NOMO-1 (cell line): ENCODE data around the gene CFAP251.

Experiments
- DNase-seq, 2 experiments: peaks; one replicate each; lab custom pipeline; 2025; ENCODE audit not compliant: unreplicated experiment in 2 of 2; lab: John Stamatoyannopoulos, UW

Gene CFAP251

DNA sequence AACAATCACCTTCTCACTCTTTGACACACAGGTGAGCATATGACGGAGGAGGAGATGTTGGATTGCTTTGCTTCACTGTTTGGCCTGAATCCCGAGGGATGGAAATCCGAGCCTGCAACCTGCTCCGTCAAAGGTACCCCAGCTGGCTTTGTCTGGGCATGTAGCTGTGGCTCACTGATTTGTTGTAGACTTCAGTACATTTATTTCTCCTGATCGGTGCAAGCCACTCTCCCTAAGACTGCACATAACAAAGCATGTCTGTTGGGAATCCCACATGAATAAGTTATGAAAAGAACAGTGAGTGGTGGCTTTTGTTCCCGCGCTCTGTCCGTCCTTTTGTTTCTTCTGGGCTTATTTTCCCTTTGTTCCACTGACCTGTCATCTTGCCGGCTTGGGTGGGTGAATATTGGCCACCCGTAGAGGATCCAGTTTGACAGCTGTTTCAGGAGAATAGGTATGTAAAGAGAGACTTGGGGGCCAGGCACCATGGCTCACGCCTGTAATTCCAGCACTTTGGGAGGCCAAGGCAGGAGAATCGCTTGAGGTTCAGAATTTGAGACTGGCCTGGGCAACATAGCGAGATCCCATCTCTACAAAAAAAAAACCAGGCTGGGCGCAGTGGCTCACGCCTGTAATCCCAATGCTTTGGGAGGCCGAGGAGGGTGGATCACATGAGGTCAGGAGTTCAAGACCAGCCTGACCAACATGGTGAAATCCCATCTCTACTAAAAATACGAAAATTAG is 83.2 kb downstream of the CFAP251 start:
- DNase-seq, result no peak

DNA sequence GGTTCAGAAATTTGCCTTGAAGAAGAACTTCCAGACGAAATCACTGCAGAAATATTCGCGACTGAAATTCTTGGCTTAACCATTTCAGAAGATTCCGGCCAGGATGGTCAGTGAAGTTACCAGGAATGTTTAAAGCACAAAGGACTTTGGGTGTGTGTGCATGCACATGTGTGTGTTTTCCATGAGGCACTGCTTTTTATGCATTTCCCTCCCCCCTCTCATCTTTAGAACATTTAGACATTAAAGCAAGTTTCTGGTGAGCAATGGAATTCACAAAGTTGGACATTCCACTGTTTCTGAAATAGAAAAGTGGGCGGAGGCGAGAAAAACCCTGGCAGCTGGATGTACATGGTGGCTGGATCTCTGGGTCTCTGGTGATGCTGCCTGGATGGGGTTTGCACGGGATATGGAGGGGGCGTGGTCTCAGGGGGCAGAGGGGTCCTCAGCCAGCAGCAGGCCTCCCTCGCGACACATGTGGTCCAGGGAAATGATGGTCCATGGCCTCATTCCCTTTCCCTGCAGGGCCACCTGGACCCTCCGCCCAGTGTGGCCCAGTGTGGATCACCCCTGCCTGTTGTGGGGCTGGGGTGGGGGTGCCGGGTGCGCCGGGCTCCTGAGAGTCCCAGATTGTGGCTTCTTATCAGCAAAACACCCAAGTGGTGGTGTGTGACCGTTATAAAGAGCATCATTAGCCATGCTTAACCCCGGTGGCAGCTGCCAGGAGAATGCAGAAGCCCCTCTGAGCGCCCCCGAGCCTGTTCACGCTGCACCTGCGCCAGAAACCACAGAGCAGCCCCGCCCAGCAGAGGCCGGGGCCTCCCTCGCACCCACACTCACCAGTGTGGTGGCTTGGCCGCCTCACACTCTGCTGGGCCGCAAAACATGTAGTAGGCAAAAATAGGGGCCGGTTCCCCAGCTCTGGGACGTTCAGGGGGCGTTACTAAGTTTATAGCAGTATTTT is 85.5 kb downstream of the CFAP251 start:
- DNase-seq, result no peak

DNA sequence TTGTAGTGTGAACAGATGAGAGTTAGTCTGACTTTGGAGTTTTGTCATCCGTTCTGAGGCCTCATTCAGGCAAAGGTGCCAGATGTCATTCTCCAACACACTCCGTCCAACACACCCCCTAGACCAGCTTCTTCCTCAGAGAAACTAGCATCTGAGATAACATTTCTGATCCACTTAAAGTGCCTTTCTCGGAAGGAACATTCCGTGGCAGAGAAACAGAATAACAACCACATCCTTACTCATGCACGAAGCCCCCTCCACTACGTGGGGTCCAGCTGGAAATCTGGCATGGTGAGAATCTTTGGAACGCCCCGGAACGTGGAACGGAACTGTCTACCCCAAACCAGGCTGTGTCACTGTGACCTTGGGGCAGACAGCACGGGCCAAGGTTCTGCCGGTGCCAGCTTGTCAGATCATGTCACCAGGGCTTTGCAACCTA is 86.3 kb downstream of the CFAP251 start:
- DNase-seq, result no peak

DNA sequence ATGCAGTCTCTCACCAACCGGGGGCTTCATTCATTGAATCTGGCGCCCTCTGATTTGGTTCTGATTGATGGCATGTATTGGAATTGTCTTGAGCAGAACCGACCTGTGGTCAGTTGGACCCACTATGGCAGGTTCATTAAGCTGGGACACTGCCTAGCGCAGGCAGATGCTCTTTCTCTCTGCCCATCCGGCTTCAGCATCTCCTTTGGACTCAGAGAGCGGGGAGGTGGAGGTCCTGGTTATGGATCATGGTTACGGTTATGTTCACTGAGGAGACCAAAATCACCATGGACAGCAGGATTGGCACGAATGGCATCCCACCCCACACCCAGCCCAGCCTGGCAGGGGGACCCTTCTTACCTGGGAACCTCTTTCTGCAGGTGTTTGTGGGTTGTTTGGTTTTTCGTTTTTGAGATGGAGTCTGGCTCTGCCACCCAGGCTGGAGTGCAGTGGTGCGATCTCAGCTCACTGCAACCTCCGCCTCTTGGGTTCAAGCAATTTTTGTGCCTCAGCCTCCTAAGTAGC is 86.9 kb downstream of the CFAP251 start:
- no peak for DNase-seq

DNA sequence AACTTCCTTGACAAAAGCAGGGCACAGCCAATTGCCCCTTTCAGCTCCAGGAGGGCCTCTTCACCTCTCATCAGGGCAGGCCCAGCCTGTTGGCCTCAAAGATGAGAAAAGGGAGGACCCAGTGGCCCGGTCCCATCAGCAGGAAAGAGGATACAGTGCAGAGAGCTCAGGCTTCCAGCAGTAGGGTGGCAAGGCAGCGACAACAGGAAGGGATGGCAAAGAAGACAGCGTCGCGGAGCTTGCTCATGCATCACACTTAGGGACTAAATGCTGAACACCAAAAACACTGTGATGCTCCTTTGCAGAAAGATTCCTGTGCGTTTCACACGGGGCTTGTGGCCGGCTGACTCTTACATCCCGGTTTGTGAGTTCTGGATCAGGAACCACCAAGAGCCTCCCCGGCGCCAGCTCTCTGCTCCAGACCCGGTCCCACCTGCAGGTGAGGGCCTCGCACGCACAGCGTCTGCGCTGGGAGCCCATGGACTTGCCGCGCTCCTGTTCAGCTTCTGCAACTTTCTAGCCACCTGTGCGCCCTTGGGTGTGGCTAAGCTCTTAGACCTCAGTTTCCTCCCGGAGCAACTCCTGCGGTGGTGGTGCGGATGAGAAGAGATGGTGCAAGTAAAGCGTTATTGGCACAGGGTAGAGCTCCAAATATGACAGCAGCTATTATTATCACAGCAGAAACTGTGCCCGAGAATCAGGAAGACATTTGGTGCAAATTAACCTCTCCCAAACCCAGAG is 88.0 kb downstream of the CFAP251 start:
- DNase-seq, result peak; percentile 18 to 40

DNA sequence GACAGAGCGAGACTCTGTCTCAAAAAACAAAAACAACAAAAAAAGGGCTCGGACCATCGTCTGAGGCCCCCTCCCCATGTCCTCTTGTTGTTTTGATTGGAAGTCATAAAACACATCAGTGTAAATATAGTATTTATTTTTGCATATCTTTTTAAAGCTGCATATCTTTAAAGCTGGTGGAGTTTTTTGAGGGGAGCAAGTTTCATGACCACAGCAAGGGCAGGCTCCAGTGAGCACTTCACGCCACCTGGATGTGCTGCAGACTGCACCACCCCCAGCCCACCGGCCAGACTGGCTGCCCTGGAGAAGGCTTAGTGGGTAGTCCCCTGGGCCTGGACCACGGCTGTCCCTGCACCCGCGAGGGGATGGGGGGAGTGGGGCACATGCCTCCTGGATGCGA is 91.3 kb downstream of the CFAP251 start:
- DNase-seq, result no peak

DNA sequence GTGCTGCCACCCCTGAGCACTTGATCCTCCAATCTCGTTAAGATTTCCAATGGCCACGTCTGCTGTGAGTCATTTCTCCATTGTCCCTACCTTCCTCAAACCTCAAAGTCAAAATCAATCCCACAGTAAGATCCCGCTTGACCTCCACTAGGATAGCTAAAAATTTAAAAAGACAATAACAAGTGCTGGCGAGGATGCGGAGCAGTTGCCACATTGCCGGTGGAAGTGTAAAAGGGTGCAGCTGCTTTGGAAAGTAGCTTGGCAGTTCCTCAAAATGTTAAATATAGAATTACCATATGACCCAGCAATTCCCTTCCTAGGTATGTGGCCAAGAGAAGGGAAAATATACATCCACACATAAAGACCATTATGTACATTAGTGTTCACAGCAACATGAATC is 93.8 kb downstream of the CFAP251 start:
- DNase-seq, result no peak

DNA sequence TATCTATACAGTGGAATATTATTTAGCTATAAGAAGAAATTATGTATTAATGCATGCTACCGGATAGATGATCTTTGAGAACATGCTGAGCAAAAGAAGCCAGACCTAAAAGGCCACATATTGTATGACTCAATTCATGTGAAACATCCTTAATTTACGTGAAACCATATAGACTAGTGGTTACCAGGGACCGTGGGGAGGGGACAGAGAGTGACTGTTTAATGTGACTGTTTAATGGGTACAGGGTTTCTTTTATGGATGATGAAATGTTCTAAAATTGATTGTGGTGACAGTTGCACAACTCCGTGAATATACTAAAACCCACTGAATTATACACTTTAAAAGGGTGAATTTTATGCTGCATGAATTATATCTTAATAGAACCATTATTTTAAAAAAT is 94.7 kb downstream of the CFAP251 start:
- DNase-seq, result peak; percentile 33 to 84

DNA sequence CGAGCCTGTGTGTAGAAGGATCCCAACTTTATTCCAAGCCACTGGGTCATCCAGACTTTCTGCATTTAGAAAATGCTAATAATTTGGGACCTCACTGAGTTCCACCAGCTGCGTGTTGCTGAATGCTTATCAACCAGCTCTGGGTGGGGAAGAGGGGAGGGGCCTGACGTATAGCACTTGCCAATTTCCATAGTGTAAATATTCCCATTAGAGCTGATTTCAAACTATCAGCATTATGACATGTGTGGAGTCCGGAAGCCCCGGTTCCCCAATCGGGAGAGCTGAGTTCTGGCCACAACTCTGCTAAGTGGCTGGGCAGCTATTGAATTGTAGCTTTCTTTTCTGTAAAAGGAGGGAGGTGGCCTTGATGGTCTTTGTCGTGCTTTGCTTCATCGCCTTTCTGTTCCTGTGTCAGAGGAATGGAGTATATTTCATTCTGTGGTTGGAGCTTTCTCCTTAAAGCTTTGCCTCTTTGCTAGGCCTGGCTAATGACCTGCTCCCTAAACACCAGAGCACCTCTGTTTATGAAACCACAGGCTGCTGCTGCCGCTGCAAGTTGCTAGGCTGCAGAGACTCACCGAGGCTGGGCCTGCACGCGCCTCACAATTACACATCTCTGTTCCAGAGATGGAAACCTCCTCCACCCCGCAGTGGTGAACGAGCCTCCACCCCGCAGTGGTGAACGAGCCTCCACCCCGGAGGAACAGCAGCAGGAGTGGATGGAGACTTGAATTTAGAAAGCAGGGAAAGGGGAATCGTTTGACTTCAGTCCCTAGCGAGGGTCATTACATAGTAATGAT is 95.6 kb downstream of the CFAP251 start:
- peak; percentile 61 to 70 for DNase-seq

DNA sequence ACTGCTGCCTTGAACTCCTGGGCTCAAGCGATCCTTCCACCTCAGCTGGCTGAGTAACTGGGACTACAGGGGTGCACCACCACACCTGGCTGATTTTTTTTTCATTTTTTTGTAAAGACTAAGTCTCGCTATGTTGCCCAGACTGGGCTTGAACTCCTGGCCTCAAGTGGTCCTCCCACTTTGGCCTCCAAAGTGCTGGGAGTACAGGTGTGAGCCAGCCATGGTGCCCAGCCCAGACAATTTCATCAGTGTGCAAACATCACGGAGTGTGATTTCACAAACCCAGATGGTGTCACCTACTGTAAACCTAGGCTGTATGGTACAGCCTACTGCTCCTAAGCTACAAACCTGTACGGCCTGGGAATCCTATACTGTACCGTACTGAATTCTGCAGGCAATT is 96.4 kb downstream of the CFAP251 start:
- DNase-seq, result no peak

DNA sequence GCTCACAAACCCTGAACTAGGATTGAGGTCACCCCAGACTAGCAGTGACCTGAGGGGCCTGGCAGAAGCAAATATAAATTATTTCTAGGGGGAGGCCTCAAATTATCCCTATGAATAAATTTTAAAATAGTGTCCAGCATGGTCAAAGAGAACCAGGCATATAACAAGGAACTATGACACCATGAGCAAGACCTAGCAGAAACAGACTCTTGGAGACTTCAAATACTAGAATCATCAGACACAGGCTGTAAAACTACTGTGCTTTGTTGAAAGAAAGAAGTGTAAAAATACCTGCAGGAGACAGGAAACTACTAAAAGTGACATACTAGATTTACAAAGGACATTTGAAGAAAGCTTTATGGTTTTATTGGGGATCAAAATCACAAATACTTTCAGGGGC is 100.1 kb downstream of the CFAP251 start:
- no peak for DNase-seq

DNA sequence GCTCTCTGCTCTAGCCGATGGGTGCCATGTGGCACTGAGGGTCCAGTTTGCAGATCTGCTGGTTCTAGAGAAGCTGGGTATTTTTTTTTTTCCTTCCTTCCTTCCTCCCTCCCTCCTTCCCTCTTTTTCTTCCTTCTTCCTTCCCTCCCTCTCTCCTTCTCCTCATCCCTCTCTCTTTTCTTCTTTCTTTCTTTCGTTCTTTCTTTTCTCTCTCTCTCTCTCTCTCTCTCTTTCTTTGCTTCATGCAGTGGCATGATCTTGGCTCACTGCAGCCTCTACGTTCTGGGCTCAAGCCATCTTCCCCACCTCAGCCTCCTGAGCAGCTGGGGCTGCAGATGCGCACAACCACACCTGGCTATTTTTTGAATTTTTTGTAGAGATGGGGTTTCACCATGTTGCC is 100.5 kb downstream of the CFAP251 start:
- DNase-seq, result no peak

DNA sequence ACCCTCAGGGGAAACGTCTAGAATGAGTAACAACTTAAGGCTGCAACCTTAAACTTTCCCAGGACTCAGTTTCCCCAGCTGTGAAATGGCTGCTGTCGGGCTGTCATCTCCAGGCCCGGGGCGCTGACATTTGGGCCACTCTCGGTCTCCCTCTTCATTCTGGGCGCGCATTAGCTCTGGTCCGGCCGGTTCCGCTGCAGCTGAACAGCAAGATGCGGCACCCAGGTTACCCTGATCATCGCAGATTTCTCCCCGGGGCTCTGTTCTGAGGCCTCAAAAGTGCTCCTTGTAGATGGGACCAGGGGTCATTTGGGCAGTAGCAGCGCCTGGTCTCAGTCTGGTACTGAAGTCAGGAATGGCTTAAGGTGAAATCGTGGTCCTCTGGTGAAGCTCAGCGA is 102.4 kb downstream of the CFAP251 start:
- no peak for DNase-seq

DNA sequence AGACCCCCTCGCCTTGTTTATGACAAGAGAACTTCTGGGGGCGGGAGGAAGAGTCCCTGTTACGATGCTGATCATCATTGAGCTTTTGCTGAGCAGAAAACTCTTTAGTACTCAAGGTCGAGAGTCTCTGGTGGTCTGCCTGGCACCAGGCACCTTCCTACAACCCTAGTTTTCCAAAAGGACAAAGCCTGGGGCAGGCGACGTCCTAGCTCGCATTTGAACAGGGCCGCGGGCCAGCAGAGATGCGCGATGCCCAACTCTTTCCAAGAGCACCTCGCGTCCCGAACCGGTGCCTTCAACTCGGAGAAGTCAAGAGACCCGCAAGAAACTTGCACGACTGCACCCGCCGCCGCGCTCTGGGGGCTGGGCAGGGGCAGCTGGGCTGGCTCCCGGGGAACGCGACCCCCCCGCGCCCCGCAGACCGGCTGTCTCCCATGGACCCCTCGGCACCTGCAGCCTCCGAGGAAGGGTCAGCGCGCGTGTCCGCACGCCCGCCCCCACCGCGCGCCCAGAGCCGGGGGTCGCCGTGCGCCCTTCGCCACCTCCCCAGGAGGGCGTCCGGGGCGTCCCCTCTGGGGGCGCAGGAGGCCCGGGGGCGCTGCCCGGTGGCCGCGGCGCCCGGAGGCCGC is 102.9 kb downstream of the CFAP251 start:
- DNase-seq, result no peak

DNA sequence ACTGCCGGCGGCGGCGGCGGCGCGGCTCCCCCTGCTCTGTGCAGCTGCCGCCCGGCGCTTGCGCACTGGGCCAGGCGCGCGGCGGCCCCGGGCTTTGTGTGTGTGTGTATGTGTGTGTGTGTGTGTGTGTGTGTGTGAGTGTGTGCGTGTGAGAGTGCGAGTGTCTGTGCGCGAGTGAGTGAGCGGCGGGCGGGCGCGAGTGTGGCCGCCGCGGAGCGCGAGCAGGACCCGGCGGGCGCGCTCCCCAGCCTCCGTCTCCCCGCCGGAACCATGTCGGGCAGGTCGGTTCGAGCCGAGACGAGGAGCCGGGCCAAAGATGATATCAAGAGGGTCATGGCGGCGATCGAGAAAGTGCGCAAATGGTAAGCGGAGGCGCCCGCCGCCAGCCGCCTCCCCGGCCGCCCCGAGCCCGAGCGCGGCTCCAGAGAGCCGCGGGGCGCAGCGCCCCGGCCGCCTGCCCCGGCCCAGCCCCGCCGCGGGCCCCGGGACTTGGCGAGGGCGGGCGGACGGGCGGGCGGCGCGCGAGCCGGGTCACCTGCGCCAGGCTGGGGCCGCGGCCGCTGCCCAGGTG is 103.5 kb downstream of the CFAP251 start, which contains the start of gene BCL7A:
Gene BCL7A (plus strand): TSS at position 63 of the 571 bp plus-strand sequence. CDS start 208 bp downstream, at position 271.
- peak; percentile 35 to 65 for DNase-seq

DNA sequence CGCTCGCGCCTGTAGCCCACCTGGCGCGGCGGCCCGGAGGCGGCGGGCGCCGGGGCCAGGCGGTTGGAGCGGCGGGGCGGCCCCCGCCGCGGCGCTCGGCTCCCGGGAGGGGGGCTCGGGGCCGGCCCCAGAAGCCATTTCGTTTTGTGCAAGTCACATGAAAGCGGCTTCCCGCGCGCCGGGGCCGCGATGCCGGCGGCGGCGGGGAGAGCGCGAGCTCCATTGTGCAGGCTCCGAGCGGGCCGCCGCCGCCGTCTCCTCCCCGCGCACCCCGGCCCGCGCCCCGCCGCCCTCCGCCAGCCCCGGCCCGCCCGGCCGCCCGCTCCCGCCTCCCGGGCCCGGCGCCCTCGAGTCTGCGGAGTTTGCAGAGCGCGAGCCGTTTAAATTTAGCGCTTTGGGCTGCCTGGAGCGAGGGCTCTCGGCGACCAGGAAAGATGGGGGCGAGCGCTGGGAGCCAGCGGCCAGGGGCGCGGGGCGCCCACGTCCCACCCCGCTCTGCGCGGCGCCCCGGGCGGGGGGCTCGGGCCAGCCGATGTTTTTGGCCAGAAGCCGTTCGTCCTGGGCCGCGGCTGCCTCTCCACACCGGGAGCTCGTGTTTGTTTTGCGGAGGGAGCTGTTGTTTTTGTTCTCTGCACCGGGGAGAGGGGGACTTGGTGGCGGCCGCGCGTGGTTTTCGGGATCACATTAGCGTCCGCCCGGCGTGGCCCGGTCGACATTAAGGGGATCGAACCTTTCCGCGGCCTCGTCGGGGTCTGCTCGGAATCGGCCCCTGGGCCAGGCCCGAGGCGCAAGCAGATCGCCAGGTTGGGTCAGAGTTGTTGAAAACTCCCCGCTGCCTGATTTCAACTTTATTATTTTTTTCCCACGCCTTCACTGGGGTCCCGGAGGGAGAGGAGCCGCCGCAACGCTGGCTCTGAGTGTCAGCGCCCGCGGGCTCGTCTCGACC is 104.3 kb downstream of the CFAP251 start:
- DNase-seq, result peak in 1 of 2 experiments; percentile 47

DNA sequence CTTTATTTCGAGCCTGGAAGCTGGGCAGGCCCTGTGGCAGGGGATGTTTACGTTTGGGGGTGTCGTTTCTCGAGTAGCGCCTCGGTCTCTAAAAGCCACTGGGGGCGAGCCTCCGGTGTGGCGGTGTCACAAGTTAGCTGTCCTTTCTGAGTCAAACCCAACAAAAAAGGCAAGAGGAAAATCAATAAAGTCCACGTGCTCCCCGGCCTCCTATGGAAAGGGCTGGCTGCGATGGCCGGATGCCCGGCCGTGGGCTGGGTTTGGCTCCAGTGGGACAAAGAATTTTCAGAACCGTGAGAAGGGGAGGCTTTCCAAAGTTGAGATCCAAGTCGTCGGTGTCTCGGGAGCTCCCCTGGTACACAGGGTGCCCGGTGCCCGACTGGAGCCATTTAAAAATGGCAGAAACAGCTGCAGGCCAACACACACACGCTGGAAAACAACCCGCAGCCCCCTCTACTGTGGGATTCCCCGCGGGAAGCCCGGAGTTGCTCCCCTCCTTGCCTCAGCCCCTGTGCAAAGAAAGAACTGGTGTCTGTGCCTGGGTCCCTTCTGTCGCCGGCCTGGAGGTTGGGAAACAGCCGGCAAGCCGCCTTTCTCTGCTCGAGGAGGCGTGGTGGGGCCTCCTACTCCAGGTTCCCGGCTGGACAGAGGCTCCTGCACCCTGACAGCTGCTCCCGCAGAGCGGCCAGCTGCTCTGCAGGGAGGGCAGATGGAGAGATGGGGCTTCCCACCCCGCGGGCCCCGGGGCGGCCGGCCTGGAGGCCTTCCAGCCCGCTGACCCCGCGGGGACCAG is 105.1 kb downstream of the CFAP251 start:
- DNase-seq, result peak in 1 of 2 experiments; percentile 27
